HepG2 (cell line): ENCODE results near the gene MOGAT3. TPM values are rescaled to one million over a fixed set of nuclear protein-coding genes. Genes with fewer than 3 reads are reported as not detected.
A peak's percentile ranks its signal among the peaks of the same experiment; 100 is the strongest.

ENCODE experiments used
- BHLHE40 ChIP-seq: IDR thresholded peaks from 2 replicates; pipeline ENCODE4 v1.6.1; 2011; ENCODE audit warnings: low read length, improper control_type of control experiment
- FOSL2 ChIP-seq: sonication (generic); formaldehyde crosslinking; IDR thresholded peaks from 2 replicates; pipeline ENCODE4 v1.4.0; 2020; ENCODE audit warnings: missing genetic modification reagents
- GABPA ChIP-seq, 2 experiments: IDR thresholded peaks; 2 replicates each; pipeline ENCODE4 v1.6.1; 2011 to 2016; ENCODE audit warnings: low read depth in 2 of 2, low read length in 1 of 2, missing biosample characterization in 1 of 2, missing genetic modification characterization in 1 of 2
- GPBP1L1 ChIP-seq: sonication (generic); formaldehyde crosslinking; IDR thresholded peaks from 2 replicates; pipeline ENCODE4 v1.5.0; 2020; ENCODE audit warnings: mild to moderate bottlenecking, missing genetic modification reagents
- HIVEP1 ChIP-seq: sonication (generic); formaldehyde crosslinking; IDR thresholded peaks from 2 replicates; pipeline ENCODE4 v1.4.0; 2020; ENCODE audit warnings: mild to moderate bottlenecking, missing genetic modification reagents
- IRF2 ChIP-seq: IDR thresholded peaks from 2 replicates; pipeline ENCODE4 v1.6.1; 2018; ENCODE audit warnings: missing genetic modification reagents, missing compliant biosample characterization
- JARID2 ChIP-seq: sonication (generic); formaldehyde crosslinking; IDR thresholded peaks from 2 replicates; pipeline ENCODE4 v1.8.1; 2023; ENCODE audit warnings: missing genetic modification reagents, inconsistent platforms; ENCODE audit not compliant: insufficient replicate concordance
- JUN ChIP-seq: sonication (generic); formaldehyde crosslinking; IDR thresholded peaks from 2 replicates; pipeline ENCODE4 v1.4.0; 2020; ENCODE audit warnings: mild to moderate bottlenecking, missing genetic modification reagents
- MYPOP ChIP-seq: sonication (generic); formaldehyde crosslinking; IDR thresholded peaks from 2 replicates; pipeline ENCODE4 v1.8.1; 2023; ENCODE audit warnings: mild to moderate bottlenecking, moderate library complexity, missing genetic modification reagents
- NFE2L2 ChIP-seq: fragments of 150-350 bp; IDR thresholded peaks from 2 replicates; pipeline ENCODE4 v1.6.1; 2014; ENCODE audit warnings: low read length
- PLRG1 ChIP-seq: fragments of 450-650 bp; conservative IDR thresholded peaks from 2 replicates; pipeline ENCODE4 v1.6.1; 2016
- POGK ChIP-seq: sonication (generic); formaldehyde crosslinking; conservative IDR thresholded peaks from 2 replicates; pipeline ENCODE4 v1.8.0; 2022; ENCODE audit warnings: mild to moderate bottlenecking, moderate library complexity, missing genetic modification reagents
- RAD51 ChIP-seq: fragments of 450-650 bp; IDR thresholded peaks from 2 replicates; pipeline ENCODE4 v1.6.1; 2016; ENCODE audit warnings: borderline replicate concordance
- SUZ12 ChIP-seq: fragments of 150-350 bp; IDR thresholded peaks from 2 replicates; pipeline ENCODE4 v1.6.1; 2014; ENCODE audit warnings: low read depth, low read length
- TBX2 ChIP-seq: sonication (generic); formaldehyde crosslinking; IDR thresholded peaks from 2 replicates; pipeline ENCODE4 v1.5.0; 2020; ENCODE audit warnings: missing genetic modification reagents, mild to moderate bottlenecking, borderline replicate concordance
- WIZ ChIP-seq: sonication (generic); formaldehyde crosslinking; IDR thresholded peaks from 2 replicates; pipeline ENCODE4 v1.5.1; 2020; ENCODE audit warnings: mild to moderate bottlenecking, missing genetic modification reagents
- YEATS4 ChIP-seq: sonication (generic); formaldehyde crosslinking; IDR thresholded peaks from 2 replicates; pipeline ENCODE4 v1.4.0; 2020; ENCODE audit warnings: missing genetic modification reagents, borderline replicate concordance
- YY1 ChIP-seq: IDR thresholded peaks from 2 replicates; pipeline ENCODE4 v1.6.1; 2011; ENCODE audit warnings: low read length, low read depth, moderate library complexity, mild to moderate bottlenecking; ENCODE audit not compliant: insufficient read depth, insufficient replicate concordance
- ZBTB3 ChIP-seq: sonication (generic); formaldehyde crosslinking; IDR thresholded peaks from 2 replicates; pipeline ENCODE4 v1.4.0; 2020; ENCODE audit warnings: low read depth, mild to moderate bottlenecking, moderate library complexity, missing genetic modification reagents, borderline replicate concordance
- ZNF710 ChIP-seq: sonication (generic); formaldehyde crosslinking; IDR thresholded peaks from 2 replicates; pipeline ENCODE4 v1.5.0; 2020; ENCODE audit warnings: mild to moderate bottlenecking, missing genetic modification reagents, borderline replicate concordance
- ZNF713 ChIP-seq: sonication (generic); formaldehyde crosslinking; IDR thresholded peaks from 2 replicates; pipeline ENCODE4 v1.4.0; 2020; ENCODE audit warnings: mild to moderate bottlenecking, missing genetic modification reagents
- ZNF782 ChIP-seq: sonication (generic); formaldehyde crosslinking; IDR thresholded peaks from 2 replicates; pipeline ENCODE4 v1.4.0; 2020; ENCODE audit warnings: missing genetic modification reagents, mild to moderate bottlenecking, borderline replicate concordance
- polyA plus RNA-seq, 8 experiments: library from polyadenylated mRNA; depleted of rRNA in 3 of 8; stranded (reverse) in 7 of 8; unstranded in 1 of 8; fragments of >200 nt; fragmentation: Illumina TruSeq in 4 of 8; extraction: Trizol in 4 of 8; gene quantifications; 2 replicates each; pipeline versions ENCODE4 v1.2.1 to v1.2.3, GENCODE V29; 2011 to 2016; ENCODE audit warnings: low read depth in 4 of 8, missing spikeins in 1 of 8, mixed read lengths in 1 of 8; ENCODE audit not compliant: insufficient read depth in 1 of 8
- total RNA-seq, 5 experiments: library from RNA; depleted of rRNA; stranded (reverse); fragments of >200 nt; fragmentation: Illumina TruSeq; extraction: Trizol; gene quantifications; 2 replicates each; pipeline ENCODE4 v1.2.3, GENCODE V29; 2016; ENCODE audit warnings: low read depth in 1 of 5
- TF ChIP-seq, protein P1 (sequence below): sonication (generic); formaldehyde crosslinking; IDR thresholded peaks from 2 replicates; pipeline ENCODE4 v1.4.0; 2020; ENCODE audit warnings: mild to moderate bottlenecking, missing genetic modification reagents

MOGAT3 gene
- total and polyA plus RNA-seq, 2 of the 13 experiments (the other 11 are each of a cell fraction or from before 2014, with no cell fraction given): 22.5 to 30.5 TPM

DNA sequence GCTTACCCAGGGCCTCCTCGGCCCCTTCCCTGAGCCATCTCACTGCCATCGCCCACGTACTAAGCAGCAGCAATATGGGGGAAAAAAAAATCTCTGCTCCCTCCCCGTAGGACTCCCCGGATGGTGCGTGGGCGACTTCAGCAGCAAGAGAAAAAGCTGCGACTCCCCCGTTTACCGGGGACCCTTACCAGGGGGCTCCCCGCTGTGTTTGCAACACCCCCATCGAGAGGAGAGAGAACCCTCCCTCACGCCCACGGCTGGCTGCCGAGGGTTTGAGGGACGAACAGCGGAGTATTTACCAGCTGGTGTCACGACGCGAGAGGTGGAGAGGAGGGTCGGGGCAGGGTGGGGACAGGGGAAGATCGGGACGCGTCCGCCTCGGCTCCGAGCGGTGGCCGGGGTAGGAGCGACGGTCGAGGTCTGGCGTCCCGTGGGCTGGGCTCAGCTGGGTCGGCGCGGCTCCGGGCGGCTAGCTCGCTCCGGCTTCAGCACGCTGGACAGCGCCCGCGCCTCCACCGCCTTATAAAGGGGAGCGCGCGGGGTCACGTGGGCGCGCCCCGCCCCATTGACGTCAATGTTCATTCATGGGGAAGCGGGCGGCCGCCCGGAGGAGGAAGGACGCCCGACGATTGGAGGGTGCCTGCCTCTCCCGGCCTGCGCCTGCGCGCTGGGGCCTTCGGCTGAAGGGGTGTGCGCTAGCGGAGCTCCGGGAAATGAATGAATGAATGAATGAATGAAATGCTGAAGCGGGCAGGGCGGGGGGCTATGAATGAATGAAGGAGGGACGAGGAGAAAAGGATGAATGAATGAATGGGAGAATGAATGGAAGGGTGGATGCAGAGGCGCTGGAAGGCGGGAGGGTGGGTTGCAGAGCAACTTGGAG lies 35.5 kb downstream of the MOGAT3 start, which contains the start of gene VGF (continued):
- TF ChIP-seq MYPOP (CRISPR knock-in tag) (peak; percentile 97), ZNF713 (CRISPR knock-in tag) (no peak), JUN (CRISPR knock-in tag) (0 out of 2 replicates have a peak, but pooled peaks have one; percentile 43), SUZ12 (no peak), JARID2 (CRISPR knock-in tag) (peak; percentile 90), FOSL2 (CRISPR knock-in tag) (peak; percentile 82), NFE2L2 (no peak), BHLHE40 (peak; percentile 83), YY1 (no peak), IRF2 (CRISPR knock-in tag) (peak; percentile 97), GABPA (IDR thresholded peaks at IDR 0.05; ENCODE audit: low read depth, low read length) (no peak), GABPA (CRISPR knock-in tag; IDR thresholded peaks at IDR 0.05; ENCODE audit: low read depth) (no peak), ZNF710 (CRISPR knock-in tag) (peak; percentile 90), YEATS4 (CRISPR knock-in tag) (peak; percentile 84), GPBP1L1 (no peak), TBX2 (CRISPR knock-in tag) (peak; percentile 96), PLRG1 (no peak), POGK (peak; percentile 97), HIVEP1 (CRISPR knock-in tag) (peak; percentile 97), RAD51 (peak; percentile 89), ZBTB3 (no peak; the same call in 1 of the 2 replicates), ZNF782 (peak; percentile 99; the same call in 1 of the 2 replicates), WIZ (CRISPR knock-in tag) (peak; percentile 99)
- TF ChIP-seq, protein P1, sequence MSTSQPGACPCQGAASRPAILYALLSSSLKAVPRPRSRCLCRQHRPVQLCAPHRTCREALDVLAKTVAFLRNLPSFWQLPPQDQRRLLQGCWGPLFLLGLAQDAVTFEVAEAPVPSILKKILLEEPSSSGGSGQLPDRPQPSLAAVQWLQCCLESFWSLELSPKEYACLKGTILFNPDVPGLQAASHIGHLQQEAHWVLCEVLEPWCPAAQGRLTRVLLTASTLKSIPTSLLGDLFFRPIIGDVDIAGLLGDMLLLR (CRISPR knock-in tag): peak; percentile 99
